Caco-2 (cell line): ENCODE measurements around the gene GEMIN5. TPM values are rescaled to one million over a fixed set of nuclear protein-coding genes. Genes with fewer than 3 reads are reported as not detected.

ENCODE experiments used
- BruUV-seq: library from RNA; stranded (reverse); fragments of 400-500 nt; replicated peaks from 2 replicates; lab custom pipeline; 2021; lab: Mats Ljungman, UMichigan
- CTCF ChIA-PET: fragments of 300-600 bp; sonication (Branson Sonifier 250); formaldehyde crosslinking; loops from one replicate; lab custom pipeline; 2022; ENCODE audit warnings: antibody characterized with exemption; lab: Charles Lee
- POLR2A ChIA-PET: fragments of 300-600 bp; sonication (Branson Sonifier 250); formaldehyde crosslinking; loops from one replicate; lab custom pipeline; 2022; ENCODE audit warnings: antibody characterized with exemption; lab: Charles Lee
- DNase-seq, 2 experiments: peaks; one replicate each; pipeline versions ENCODE4 v3.0.0 to v3.0.0-alpha.2; 2020 to 2022
- H3K27me3 ChIP-seq: replicated peaks from 2 replicates; pipeline ENCODE4 v1.6.0; 2011; ENCODE audit warnings: low read length; ENCODE audit not compliant: control insufficient read depth, insufficient read depth
- H3K36me3 ChIP-seq: 2 replicates; pipeline ENCODE4 v1.5.1; 2011; ENCODE audit warnings: low read length; ENCODE audit not compliant: control insufficient read depth, insufficient read depth
- H3K4me1 ChIP-seq: fragments of 250-450 bp; sonication (Bioruptor Pico); 2 replicates; pipeline ENCODE4 v1.5.1; 2020; ENCODE audit warnings: mild to moderate bottlenecking
- H3K4me3 ChIP-seq: 2 replicates; pipeline ENCODE4 v1.5.1; 2011; ENCODE audit warnings: low read depth, mild to moderate bottlenecking, control low read depth, low read length
- H3K9me3 ChIP-seq: fragments of 250-450 bp; sonication (Bioruptor Pico); 2 replicates; pipeline ENCODE4 v1.5.1; 2020; ENCODE audit warnings: mild to moderate bottlenecking, moderate library complexity
- H3K27ac Mint-ChIP-seq: one replicate; pipeline ENCODE4 v1.8.0; 2022; ENCODE audit warnings: mixed read lengths; ENCODE audit not compliant: unreplicated experiment
- H3K27me3 Mint-ChIP-seq: one replicate; pipeline ENCODE4 v1.8.0; 2022; ENCODE audit warnings: mixed read lengths; ENCODE audit not compliant: insufficient read depth, unreplicated experiment
- H3K36me3 Mint-ChIP-seq: one replicate; pipeline ENCODE4 v1.8.0; 2022; ENCODE audit warnings: mild to moderate bottlenecking, mixed read lengths; ENCODE audit not compliant: insufficient read depth, unreplicated experiment
- H3K4me1 Mint-ChIP-seq: one replicate; pipeline ENCODE4 v1.8.0; 2022; ENCODE audit warnings: low read depth, mixed read lengths; ENCODE audit not compliant: unreplicated experiment
- H3K4me3 Mint-ChIP-seq: one replicate; pipeline ENCODE4 v1.8.0; 2022; ENCODE audit warnings: mild to moderate bottlenecking, moderate library complexity, mixed read lengths; ENCODE audit not compliant: unreplicated experiment
- H3K9me3 Mint-ChIP-seq: one replicate; pipeline ENCODE4 v1.8.0; 2022; ENCODE audit warnings: mixed read lengths; ENCODE audit not compliant: unreplicated experiment
- CTCF ChIP-seq, 2 experiments: fragments of 200-600 bp in 1 of 2; IDR thresholded peaks; 1 replicate in 1 of 2; 2 replicates in 1 of 2; pipeline versions ENCODE4 v1.5.1 to v1.8.0; 2011 to 2022; ENCODE audit warnings: antibody characterized with exemption in 1 of 2, control low read depth in 1 of 2, inconsistent platforms in 1 of 2, low read depth in 1 of 2, low read length in 1 of 2, mild to moderate bottlenecking in 1 of 2, moderate library complexity in 1 of 2; ENCODE audit not compliant: insufficient read depth in 1 of 2, severe bottlenecking in 1 of 2, unreplicated experiment in 1 of 2
- intact Hi-C: fragments of 100-400 bp; cut with micrococcal nuclease; formaldehyde crosslinking; loops from one replicate; pipeline ENCODE4 v1.10.0; 2022; ENCODE audit not compliant: unreplicated experiment
- total RNA-seq: library from RNA; stranded (reverse); gene quantifications from 2 replicates; pipeline ENCODE4 v1.2.3, GENCODE V29; 2022

GEMIN5 gene
- total RNA-seq, 1 experiment from 2014 or later = 20.7 TPM

- no peak for DNase-seq
- Mint-ChIP-seq H3K36me3 (peaks cover 66% of the 10 kb centered on the region), H3K27me3 (no peaks in the 10 kb centered on the region), H3K27ac (no peak overlapping the region), H3K9me3 (no peaks in the 10 kb centered on the region), H3K4me1 (no peaks in the 10 kb centered on the region), H3K4me3 (no peak overlapping the region)
- intact Hi-C loops = no loop called here
- TF ChIP-seq CTCF (IDR thresholded peaks at IDR 0.05; ENCODE audit: insufficient read depth in 1 of 2, low read depth in 1 of 2, low read length in 1 of 2, severe bottlenecking in 1 of 2, unreplicated experiment in 1 of 2) = no peak
- Histone ChIP-seq H3K27me3 (no peaks in the 10 kb centered on the region), H3K4me3 (no peak overlapping the region), H3K4me1 (no peaks in the 10 kb centered on the region), H3K36me3 (peaks cover 3% of the 10 kb centered on the region; the same call in 1 of the 2 replicates), H3K9me3 (no peaks in the 10 kb centered on the region)
- no TSS peak for BruUV-seq
- CTCF ChIA-PET = no interaction called here
- POLR2A ChIA-PET = no interaction called here
These were observed 71.2 kb downstream of the GEMIN5 start for GRCh38 chr5:154866841-154867240.

- Mint-ChIP-seq H3K4me1 (no peaks in the 10 kb centered on the region), H3K27ac (no peak overlapping the region), H3K4me3 (no peak overlapping the region), H3K9me3 (no peaks in the 10 kb centered on the region), H3K36me3 (peaks cover 54% of the 10 kb centered on the region), H3K27me3 (no peaks in the 10 kb centered on the region)
- ChIA-PET POLR2A (no interaction called here), CTCF (no interaction called here)
- intact Hi-C loops = no loop called here
- Histone ChIP-seq H3K4me1 (no peaks in the 10 kb centered on the region; the same call in 1 of the 2 replicates), H3K9me3 (no peaks in the 10 kb centered on the region), H3K27me3 (no peaks in the 10 kb centered on the region), H3K4me3 (no peak overlapping the region), H3K36me3 (peaks cover 3% of the 10 kb centered on the region; the same call in 1 of the 2 replicates)
- DNase-seq = no peak
- TF ChIP-seq CTCF (IDR thresholded peaks at IDR 0.05; ENCODE audit: insufficient read depth in 1 of 2, low read depth in 1 of 2, low read length in 1 of 2, severe bottlenecking in 1 of 2, unreplicated experiment in 1 of 2) = no peak
- BruUV-seq = no TSS peak
These were observed 72.4 kb downstream of the GEMIN5 start for GRCh38 chr5:154865466-154866184.

- H3K9me3 ChIP-seq = no peaks in the 10 kb centered on the region
- H3K4me3 ChIP-seq = no peak overlapping the region
- no TSS peak for BruUV-seq
- intact Hi-C loops = no loop called here
- POLR2A ChIA-PET = no interaction called here
- TF ChIP-seq CTCF (IDR thresholded peaks at IDR 0.05; ENCODE audit: insufficient read depth in 1 of 2, low read depth in 1 of 2, low read length in 1 of 2, severe bottlenecking in 1 of 2, unreplicated experiment in 1 of 2) = no peak
- Mint-ChIP-seq H3K4me1 (peaks cover 12% of the 10 kb centered on the region), H3K9me3 (no peaks in the 10 kb centered on the region), H3K4me3 (no peak overlapping the region), H3K27ac (no peak overlapping the region), H3K27me3 (no peaks in the 10 kb centered on the region), H3K36me3 (peaks cover 38% of the 10 kb centered on the region)
- H3K27me3 ChIP-seq = no peaks in the 10 kb centered on the region
- H3K36me3 ChIP-seq = peaks cover 3% of the 10 kb centered on the region; the same call in 1 of the 2 replicates
- peaks cover 7% of the 10 kb centered on the region for H3K4me1 ChIP-seq
- CTCF ChIA-PET = no interaction called here
- no peak for DNase-seq
These were observed 74.5 kb downstream of the GEMIN5 start for GRCh38 chr5:154863291-154864080.
